Suprapubic skin (tissue), 3 donors: ENCODE data around the gene SGMS2.

Source experiments
- EP300 ChIP-seq: sonication (generic); formaldehyde crosslinking; IDR thresholded peaks from one replicate; pipeline ENCODE4 v1.6.1; 2017; ENCODE audit warnings: antibody characterized with exemption
- TF ChIP-seq, protein P1 (sequence below), 2 donors: fragments of 200-600 bp in 1 of 2; fragments of 450-650 bp in 1 of 2; sonication (generic) in 1 of 2; IDR thresholded peaks; one replicate each; pipeline ENCODE4 v1.5.1; 2016 to 2019; ENCODE audit warnings: antibody characterized with exemption in 2 of 2, mild to moderate bottlenecking in 1 of 2, moderate library complexity in 1 of 2

DNA sequence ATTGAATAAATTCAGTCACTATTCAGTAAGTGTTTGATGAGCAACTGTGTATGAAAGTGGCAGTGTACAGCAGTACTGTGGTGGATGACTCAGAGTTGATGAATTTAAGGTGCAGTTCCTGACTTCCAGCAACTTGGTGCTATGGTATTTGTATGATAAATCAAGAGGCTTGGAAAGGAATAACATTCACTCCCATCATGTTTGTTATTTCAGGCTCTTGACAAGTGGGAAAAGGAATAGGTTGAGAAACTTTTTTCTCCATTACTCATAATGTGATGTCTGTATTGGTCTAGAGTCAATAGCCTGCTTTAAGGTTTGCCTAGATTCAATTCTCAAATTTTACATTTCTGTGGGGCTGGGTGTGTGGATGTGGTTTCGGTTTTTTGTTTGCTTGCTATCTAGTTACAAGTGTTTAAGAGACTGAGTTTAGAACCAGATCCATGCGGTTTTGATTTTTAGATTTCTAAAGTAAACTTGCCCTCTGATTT, 71.5 kb downstream of the SGMS2 start:
- TF ChIP-seq, protein P1, sequence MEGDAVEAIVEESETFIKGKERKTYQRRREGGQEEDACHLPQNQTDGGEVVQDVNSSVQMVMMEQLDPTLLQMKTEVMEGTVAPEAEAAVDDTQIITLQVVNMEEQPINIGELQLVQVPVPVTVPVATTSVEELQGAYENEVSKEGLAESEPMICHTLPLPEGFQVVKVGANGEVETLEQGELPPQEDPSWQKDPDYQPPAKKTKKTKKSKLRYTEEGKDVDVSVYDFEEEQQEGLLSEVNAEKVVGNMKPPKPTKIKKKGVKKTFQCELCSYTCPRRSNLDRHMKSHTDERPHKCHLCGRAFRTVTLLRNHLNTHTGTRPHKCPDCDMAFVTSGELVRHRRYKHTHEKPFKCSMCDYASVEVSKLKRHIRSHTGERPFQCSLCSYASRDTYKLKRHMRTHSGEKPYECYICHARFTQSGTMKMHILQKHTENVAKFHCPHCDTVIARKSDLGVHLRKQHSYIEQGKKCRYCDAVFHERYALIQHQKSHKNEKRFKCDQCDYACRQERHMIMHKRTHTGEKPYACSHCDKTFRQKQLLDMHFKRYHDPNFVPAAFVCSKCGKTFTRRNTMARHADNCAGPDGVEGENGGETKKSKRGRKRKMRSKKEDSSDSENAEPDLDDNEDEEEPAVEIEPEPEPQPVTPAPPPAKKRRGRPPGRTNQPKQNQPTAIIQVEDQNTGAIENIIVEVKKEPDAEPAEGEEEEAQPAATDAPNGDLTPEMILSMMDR (IDR thresholded peaks at IDR 0.05), result no peak
- TF ChIP-seq EP300, result no peak
